Keratinocyte (primary cell): ENCODE measurements around the gene RALGPS2. TPM values are rescaled to one million over a fixed set of nuclear protein-coding genes. Genes with fewer than 3 reads are reported as not detected.

Source experiments
- DNase-seq: peaks from one replicate; pipeline ENCODE4 v3.0.0-alpha.2; 2011; ENCODE audit warnings: low read depth, missing footprints, low spot score
- FAIRE-seq: peaks from 2 replicates; lab custom pipeline; 2011; peaks lifted over from hg19 to GRCh38; lab: Jason Lieb, UNC
- H2AFZ ChIP-seq: 2 replicates; pipeline ENCODE4 v1.6.0; 2012; ENCODE audit warnings: low read length, control low read depth, inconsistent platforms; ENCODE audit not compliant: control insufficient read depth
- H3K27ac ChIP-seq: 2 replicates; pipeline ENCODE4 v1.5.1; 2011; ENCODE audit warnings: low read length; ENCODE audit not compliant: control insufficient read depth, insufficient read depth
- H3K27me3 ChIP-seq: 3 replicates; pipeline ENCODE4 v1.6.0; 2011; ENCODE audit warnings: low read length; ENCODE audit not compliant: control insufficient read depth, insufficient read depth; ENCODE audit errors: extremely low read depth
- H3K36me3 ChIP-seq, 2 experiments: 2 replicates in 1 of 2; 3 replicates in 1 of 2; pipeline ENCODE4 v1.5.1; 2011; ENCODE audit warnings: low read length in 2 of 2, mild to moderate bottlenecking in 1 of 2; ENCODE audit not compliant: control insufficient read depth in 2 of 2, insufficient read depth in 2 of 2; ENCODE audit errors: extremely low read depth in 1 of 2
- H3K4me1 ChIP-seq: 3 replicates; pipeline ENCODE4 v1.5.1; 2011; ENCODE audit warnings: low read length; ENCODE audit not compliant: control insufficient read depth, insufficient read depth; ENCODE audit errors: extremely low read depth
- H3K4me2 ChIP-seq: 3 replicates; pipeline ENCODE4 v1.6.0; 2011; ENCODE audit warnings: low read depth, low read length; ENCODE audit not compliant: control insufficient read depth, insufficient read depth; ENCODE audit errors: extremely low read depth
- H3K4me3 ChIP-seq, 3 experiments: fragments of 200-600 bp in 1 of 3; sonication (generic) in 1 of 3; 2 replicates in 2 of 3; 3 replicates in 1 of 3; pipeline ENCODE4 v1.5.1; 2011 to 2016; ENCODE audit warnings: low read length in 3 of 3, mild to moderate bottlenecking in 3 of 3, control low read depth in 2 of 3, inconsistent platforms in 1 of 3, low read depth in 1 of 3, mixed read lengths in 1 of 3, mixed run types in 1 of 3, moderate library complexity in 1 of 3; ENCODE audit not compliant: control insufficient read depth in 2 of 3, insufficient read depth in 2 of 3; ENCODE audit errors: extremely low read depth in 1 of 3
- H3K79me2 ChIP-seq: 2 replicates; pipeline ENCODE4 v1.6.0; 2012; ENCODE audit warnings: low read length; ENCODE audit not compliant: control insufficient read depth, insufficient read depth
- H3K9ac ChIP-seq: 3 replicates; pipeline ENCODE4 v1.6.0; 2011; ENCODE audit warnings: low read length; ENCODE audit not compliant: control insufficient read depth, insufficient read depth; ENCODE audit errors: extremely low read depth
- H3K9me1 ChIP-seq: 3 replicates; pipeline ENCODE4 v1.6.0; 2011; ENCODE audit warnings: low read length; ENCODE audit not compliant: control insufficient read depth, insufficient read depth; ENCODE audit errors: extremely low read depth
- H3K9me3 ChIP-seq: 2 replicates; pipeline ENCODE4 v1.5.1; 2012; ENCODE audit warnings: low read depth, low read length; ENCODE audit not compliant: control insufficient read depth
- H4K20me1 ChIP-seq: 3 replicates; pipeline ENCODE4 v1.6.0; 2011; ENCODE audit warnings: low read length; ENCODE audit not compliant: control insufficient read depth, insufficient read depth; ENCODE audit errors: extremely low read depth
- CTCF ChIP-seq, 3 experiments: IDR thresholded peaks in 1 of 3; conservative IDR thresholded peaks in 1 of 3; optimal IDR thresholded peaks in 1 of 3; 2 replicates in 2 of 3; 3 replicates in 1 of 3; pipeline versions ENCODE3 to v1.5.1; 2011; ENCODE audit warnings: low read length in 3 of 3, mild to moderate bottlenecking in 3 of 3, moderate library complexity in 2 of 3, control low read depth in 1 of 3, inconsistent platforms in 1 of 3; ENCODE audit not compliant: insufficient read depth in 2 of 3; ENCODE audit errors: extremely low read depth in 1 of 3
- EZH2 ChIP-seq: IDR thresholded peaks from one replicate; pipeline ENCODE4 v1.6.1; 2012; ENCODE audit warnings: inconsistent platforms, mild to moderate bottlenecking, low read length, moderate library complexity
- dilution Hi-C: fragments of 300-500 bp; cut with MboI; formaldehyde crosslinking; loops from one replicate; pipeline ENCODE4 v1.7.0; 2020; ENCODE audit warnings: low sequenced_read_pairs; ENCODE audit not compliant: extremely low pct_ligation_motif_present
- polyA plus RNA-seq, 5 experiments: library from polyadenylated mRNA; depleted of rRNA in 3 of 5; stranded (reverse) in 3 of 5; stranded (forward) in 1 of 5; unstranded in 1 of 5; fragments of >200 nt; gene quantifications; 1 replicate in 1 of 5; 2 replicates in 3 of 5; 3 replicates in 1 of 5; pipeline versions ENCODE4 v1.2.1 to v1.2.3, GENCODE V29; 2011 to 2012; ENCODE audit warnings: missing spikeins in 2 of 5, low read depth in 1 of 5, low replicate concordance in 1 of 5

The RALGPS2 gene
- polyA plus RNA-seq, 1 donor (not counting 4 experiments of a cell fraction or from before 2014, with no cell fraction given) = 14.8 TPM

GRCh38 chr1:178818416-178818815 is 93.4 kb downstream of the RALGPS2 start:
- H3K27ac ChIP-seq = no peak overlapping the region
- no peaks in the 10 kb centered on the region for H4K20me1 ChIP-seq
- no peak overlapping the region for H3K4me2 ChIP-seq
- dilution Hi-C loops = no loop called here
- no peaks in the 10 kb centered on the region for H3K4me1 ChIP-seq
- no peaks in the 10 kb centered on the region for H3K9me1 ChIP-seq
- DNase-seq = no peak
- no peak overlapping the region for H3K4me3 ChIP-seq
- no peaks in the 10 kb centered on the region for H3K9me3 ChIP-seq
- no peak for TF ChIP-seq EZH2
- TF ChIP-seq CTCF (optimal IDR thresholded peaks at IDR 0.05 in 1 of 3, IDR thresholded peaks at IDR 0.05 in 1 of 3, conservative IDR thresholded peaks at IDR 0.05 in 1 of 3; ENCODE audit: extremely low read depth in 1 of 3, insufficient read depth in 2 of 3, low read length in 3 of 3) = no peak
- no peaks in the 10 kb centered on the region for H3K27me3 ChIP-seq
- H3K36me3 ChIP-seq = no peaks in the 10 kb centered on the region
- no peak overlapping the region for H3K9ac ChIP-seq
- no peak overlapping the region for H2AFZ ChIP-seq
- FAIRE-seq = no peak
- H3K79me2 ChIP-seq = no peaks in the 10 kb centered on the region

- Histone ChIP-seq H3K4me3 (no peak overlapping the region), H3K9ac (no peak overlapping the region), H3K79me2 (no peaks in the 10 kb centered on the region), H3K27me3 (no peaks in the 10 kb centered on the region), H4K20me1 (no peaks in the 10 kb centered on the region), H3K9me1 (no peaks in the 10 kb centered on the region), H3K9me3 (no peaks in the 10 kb centered on the region), H3K4me2 (no peak overlapping the region), H3K27ac (no peak overlapping the region), H3K36me3 (no peaks in the 10 kb centered on the region), H3K4me1 (no peaks in the 10 kb centered on the region), H2AFZ (no peak overlapping the region)
- DNase-seq (no peak), FAIRE-seq (no peak)
- dilution Hi-C loops = no loop called here
- no peak for TF ChIP-seq EZH2
- no peak for TF ChIP-seq CTCF (optimal IDR thresholded peaks at IDR 0.05 in 1 of 3, IDR thresholded peaks at IDR 0.05 in 1 of 3, conservative IDR thresholded peaks at IDR 0.05 in 1 of 3; ENCODE audit: extremely low read depth in 1 of 3, insufficient read depth in 2 of 3, low read length in 3 of 3)
Observed at GRCh38 chr1:178819123-178819522, 94.1 kb downstream of the RALGPS2 start.
